LNCAP (cell line): ENCODE results near the gene SLC25A36.

Source experiments
- TF ChIP-seq, protein P1 (sequence below): fragments of 450-650 bp; IDR thresholded peaks from 2 replicates; pipeline ENCODE4 v1.5.1; 2017; ENCODE audit warnings: mild to moderate bottlenecking

Gene SLC25A36

DNA sequence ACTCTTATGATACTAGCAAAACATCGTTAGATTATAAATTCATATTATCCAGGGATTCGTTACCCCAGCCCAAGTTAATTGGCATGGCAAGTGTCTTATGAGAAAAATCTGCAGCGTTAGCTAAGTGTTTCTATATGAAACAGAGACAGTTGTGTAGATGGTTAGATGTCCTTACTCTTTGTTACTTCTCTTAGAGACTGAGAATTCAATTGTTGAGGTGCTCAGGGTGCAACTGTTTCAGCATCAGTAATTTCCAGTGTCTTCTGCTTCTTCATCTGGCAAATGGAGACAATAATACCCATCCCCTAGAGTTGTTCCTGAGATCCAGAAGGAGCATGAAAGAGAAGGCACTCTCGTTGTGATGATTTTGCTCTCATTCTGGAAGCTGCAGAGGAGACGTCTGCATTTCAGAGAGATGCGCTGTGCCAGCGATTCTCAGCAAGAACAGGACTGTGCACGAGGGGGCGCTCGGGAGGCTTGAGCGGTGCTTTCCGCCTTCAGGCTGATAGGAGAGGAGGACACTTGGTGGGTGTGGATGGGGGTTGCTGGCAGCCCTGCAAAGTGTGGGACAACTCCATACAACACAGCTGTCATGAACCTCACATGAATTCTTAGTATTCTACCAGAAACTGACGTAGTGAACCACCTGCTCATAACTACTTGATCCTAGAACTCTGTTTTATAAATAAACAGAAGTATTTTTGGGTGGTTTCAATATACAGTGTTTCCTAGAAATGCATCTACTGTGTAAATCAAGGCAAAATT lies 69.8 kb downstream of the SLC25A36 start:
- TF ChIP-seq, protein P1, sequence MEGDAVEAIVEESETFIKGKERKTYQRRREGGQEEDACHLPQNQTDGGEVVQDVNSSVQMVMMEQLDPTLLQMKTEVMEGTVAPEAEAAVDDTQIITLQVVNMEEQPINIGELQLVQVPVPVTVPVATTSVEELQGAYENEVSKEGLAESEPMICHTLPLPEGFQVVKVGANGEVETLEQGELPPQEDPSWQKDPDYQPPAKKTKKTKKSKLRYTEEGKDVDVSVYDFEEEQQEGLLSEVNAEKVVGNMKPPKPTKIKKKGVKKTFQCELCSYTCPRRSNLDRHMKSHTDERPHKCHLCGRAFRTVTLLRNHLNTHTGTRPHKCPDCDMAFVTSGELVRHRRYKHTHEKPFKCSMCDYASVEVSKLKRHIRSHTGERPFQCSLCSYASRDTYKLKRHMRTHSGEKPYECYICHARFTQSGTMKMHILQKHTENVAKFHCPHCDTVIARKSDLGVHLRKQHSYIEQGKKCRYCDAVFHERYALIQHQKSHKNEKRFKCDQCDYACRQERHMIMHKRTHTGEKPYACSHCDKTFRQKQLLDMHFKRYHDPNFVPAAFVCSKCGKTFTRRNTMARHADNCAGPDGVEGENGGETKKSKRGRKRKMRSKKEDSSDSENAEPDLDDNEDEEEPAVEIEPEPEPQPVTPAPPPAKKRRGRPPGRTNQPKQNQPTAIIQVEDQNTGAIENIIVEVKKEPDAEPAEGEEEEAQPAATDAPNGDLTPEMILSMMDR: peak; percentile 88

DNA sequence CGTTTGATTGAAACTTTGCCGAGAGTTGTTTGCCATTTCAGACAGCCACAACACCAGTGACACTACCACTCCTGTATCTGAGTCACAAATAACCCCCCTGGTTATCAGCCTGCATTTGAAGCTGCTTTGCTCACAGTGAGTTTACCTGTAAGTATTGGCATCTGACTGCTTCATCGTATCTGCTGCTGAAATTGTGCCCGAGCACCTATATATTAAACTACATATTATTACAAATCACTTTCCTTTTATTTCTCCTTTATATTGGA lies 70.3 kb downstream of the SLC25A36 start:
- TF ChIP-seq, protein P1: no peak

DNA sequence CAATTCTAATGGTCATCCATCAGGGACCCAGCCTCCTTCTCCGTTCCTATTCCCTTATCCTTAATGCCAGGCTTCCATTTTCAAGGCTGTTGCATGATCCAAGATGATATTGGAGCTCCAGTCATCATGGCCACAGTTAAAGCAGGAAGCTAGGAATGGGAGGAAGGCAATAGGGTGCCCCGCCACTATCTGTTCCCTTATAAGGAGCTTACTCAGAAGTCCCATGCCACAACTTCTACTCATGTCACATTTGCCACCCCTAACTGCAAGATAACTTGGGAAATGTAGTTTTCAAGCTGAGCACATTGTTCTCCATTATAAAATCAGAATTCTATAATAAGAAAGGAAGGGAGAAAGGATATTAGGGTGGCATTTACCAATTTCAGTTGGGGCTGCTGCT lies 70.9 kb downstream of the SLC25A36 start:
- TF ChIP-seq, protein P1: no peak

DNA sequence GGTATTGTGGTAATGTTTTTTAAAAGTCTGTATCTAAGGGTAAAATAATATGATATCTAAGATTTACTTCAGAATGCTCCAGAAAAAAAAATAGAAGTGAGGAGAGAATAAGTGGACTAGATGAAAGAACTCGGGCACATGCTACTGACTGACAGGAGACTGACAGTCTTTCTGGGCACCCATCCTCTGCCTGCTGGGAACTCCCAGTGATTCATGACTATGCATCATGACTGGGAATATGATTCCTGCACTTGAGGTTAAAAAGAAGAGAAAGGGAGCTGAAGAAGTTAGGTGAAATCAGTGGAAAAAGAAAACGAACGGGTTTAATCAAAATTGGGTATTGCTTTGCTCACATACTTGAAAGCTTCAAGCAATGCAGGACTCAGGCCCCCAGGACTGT lies 73.8 kb downstream of the SLC25A36 start:
- TF ChIP-seq, protein P1: no peak

DNA sequence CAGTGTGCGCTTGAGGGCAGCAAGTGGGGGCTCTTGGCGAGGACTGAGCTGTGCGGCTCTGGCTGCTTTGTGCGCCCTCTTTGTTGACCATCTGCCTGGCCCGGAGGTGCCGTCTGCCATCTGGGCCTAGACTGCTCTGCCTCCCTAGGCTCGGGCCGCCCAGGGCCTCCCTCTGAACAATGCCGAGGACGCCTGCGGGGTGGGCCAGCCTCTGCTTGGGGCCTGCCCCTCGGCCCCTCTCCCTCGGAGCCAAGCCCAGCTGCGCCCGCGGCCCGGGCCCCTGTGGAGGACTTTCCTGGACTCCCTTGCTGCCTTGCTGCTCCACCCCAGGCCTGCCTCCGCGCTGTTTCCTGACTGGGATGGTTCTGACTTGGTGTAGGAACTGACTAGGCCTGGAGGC lies 77.6 kb downstream of the SLC25A36 start:
- TF ChIP-seq, protein P1: no peak

DNA sequence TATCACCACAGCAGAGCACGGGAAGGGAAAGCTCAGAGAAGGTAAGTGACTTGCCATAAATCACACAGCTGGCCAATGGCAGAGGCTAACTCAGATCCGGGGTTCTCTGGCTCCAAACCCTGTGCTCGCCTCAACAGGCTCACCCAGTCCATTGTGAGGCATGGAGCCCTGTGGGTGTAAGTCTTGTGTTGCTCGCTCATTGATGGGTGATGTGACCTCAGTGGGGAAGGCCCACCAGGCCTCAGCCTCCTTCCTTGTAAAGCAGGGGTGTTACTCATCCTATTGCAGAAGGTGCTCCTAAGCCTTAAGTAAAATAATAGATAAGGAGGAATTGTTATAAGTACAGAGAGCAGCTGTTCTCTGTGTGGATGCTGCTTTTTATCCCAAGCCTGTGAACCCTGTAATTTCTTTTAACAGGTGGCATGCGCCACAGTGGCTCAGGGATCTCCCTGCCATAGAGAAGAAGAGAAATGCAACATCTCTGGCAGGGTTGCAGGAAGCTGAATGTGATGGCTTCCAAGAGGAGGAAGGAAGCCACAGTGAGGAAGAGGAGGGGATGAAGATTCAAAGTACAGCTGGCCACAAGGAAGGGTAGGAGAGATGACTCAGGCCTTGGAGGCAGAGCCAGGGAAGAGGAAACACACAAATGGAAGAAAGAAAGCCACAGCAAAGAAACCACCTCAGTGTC lies 78.7 kb downstream of the SLC25A36 start:
- TF ChIP-seq, protein P1: no peak

DNA sequence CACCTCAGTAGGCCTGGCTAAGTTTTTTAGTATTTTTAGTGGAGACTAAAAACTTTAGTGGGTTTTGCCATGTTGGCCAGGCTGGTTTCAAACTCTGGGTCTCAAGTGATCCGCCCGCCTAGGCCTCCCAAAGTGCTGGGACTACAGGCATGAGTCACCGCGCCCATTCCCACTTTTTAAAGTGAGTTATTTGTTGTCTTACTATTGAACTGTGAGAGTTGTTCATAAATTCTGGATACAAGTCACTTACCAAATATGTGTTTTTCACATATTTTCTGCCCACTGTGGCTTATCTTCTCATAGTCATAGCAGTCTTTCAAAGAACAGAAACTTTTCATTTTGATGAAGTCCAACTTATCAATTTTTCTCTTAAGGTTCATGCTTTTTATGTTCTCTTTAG lies 79.6 kb downstream of the SLC25A36 start:
- TF ChIP-seq, protein P1: no peak
